HG02884 (cell line): ENCODE measurements around the gene SLAIN2.
"Not testable (repeated sequence)": the region's sequence is repeated elsewhere in the genome, so short reads cannot be mapped to it uniquely, and the experiment has no call there.

Experiments
- ATAC-seq: cut with Tn5 transposase; IDR thresholded peaks from one replicate; pipeline ENCODE4 v1.9.1; 2021; ENCODE audit warnings: mild to moderate bottlenecking, moderate library complexity; ENCODE audit not compliant: unreplicated experiment

Gene SLAIN2

DNA sequence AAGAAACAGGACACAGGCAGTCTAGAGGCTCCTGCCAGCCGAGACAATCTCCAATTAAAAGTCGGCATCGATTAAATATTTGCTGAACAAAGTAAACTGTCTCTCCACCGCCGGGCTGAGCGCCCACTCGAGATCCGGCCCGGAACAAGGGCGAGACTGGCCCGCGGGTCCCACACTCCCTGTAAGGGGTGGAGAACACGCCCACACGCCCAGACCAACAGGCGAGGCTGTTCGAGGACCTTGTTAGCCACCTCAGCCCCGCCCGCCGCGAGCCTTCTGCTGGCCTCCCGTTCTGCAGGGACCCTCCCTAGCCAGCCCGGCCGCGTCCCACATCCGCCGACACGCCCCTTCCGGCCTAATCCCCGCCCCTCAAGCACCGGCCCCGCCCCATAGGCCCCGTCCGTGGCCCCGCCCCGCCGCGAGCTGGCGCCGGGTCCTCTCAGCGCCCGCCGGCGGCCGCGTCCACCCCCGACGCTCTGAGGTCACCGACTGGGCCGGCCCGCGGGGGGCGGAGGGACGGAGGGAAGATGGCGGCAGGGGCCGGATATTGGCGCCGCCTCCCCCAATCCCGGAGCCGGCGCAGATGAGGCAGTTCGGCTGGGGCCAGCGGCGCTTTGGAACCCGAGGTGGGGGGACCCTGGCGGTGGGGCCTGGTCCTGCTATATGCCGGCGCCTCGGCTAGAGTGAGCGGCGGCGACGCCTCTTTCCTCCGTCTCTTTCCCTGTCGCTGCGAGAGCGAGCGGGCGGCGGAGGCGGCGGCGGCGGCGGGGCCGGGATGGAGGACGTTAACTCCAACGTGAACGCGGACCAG, at the start of gene SLAIN2:
Gene SLAIN2, plus strand, starts transcription at position 565 of the 811 bp plus-strand sequence. Its CDS starts 211 bp downstream, at position 776.
- peak; percentile 84 for ATAC-seq

DNA sequence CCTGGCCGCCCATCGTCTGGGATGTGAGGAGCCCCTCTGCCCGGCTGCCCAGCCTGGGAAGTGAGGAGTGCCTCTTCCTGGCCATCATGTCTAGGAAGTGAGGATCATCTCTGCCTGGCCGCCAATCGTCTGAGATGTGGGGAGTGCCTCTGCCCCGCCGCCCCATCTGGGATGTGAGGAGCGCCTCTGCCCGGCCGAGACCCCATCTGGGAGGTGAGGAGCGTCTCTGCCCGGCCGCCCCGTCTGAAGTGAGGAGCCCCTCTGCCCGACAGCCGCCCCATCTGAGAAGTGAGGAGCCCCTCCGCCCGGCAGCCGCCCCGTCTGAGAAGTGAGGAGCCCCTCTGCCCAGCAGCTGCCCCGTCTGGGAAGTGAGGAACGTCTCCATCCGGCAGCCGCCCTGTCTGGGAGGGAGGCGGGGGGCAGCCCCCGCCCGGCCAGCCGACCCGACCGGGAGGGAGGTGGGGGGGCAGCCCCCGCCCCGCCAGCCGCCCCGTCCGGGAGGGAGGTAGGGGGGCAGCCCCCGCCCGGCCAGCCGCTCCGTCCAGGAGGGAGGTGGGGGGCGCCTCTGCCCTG, 49.0 kb upstream of the SLAIN2 start:
- not testable (repeated sequence) for ATAC-seq

DNA sequence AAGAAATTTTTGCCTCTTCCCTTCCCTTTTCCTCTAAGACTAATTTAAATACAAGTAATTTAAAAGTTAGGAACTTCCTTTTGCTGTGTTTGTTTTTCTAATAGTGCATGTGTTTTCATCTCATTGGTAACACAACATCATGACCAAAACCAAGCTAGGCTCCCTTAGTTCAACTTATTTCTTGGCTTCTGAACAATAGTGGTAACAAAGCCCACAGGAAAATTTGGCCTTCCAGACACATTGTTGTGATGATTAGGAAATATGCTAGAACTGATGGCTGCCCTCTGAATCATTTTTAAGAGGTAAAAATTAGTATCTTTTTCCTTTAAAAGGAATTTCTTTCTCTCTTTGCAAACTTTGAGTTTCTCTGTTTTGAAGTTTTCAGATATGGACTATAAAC, 46.2 kb upstream of the SLAIN2 start:
- ATAC-seq, result no peak

DNA sequence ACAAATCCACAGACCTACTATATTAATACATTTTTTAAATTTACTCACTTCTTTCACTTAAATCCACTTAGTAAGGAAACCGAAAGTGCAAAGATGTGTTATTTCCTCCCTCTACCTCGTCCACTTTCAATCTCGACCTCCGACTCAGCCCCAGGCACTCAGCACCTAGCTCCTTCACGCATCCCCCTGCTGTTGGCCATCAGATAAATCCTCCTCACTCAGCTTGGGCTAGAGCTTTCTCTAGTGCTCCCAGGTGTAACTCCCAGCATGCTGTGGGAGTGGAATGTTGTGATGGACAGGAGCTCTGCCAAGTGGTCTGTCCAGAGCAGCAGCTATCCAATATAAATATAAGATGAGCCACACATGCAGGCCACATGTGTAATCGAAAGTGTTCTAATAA, 45.0 kb upstream of the SLAIN2 start:
- ATAC-seq, result peak; percentile 83

DNA sequence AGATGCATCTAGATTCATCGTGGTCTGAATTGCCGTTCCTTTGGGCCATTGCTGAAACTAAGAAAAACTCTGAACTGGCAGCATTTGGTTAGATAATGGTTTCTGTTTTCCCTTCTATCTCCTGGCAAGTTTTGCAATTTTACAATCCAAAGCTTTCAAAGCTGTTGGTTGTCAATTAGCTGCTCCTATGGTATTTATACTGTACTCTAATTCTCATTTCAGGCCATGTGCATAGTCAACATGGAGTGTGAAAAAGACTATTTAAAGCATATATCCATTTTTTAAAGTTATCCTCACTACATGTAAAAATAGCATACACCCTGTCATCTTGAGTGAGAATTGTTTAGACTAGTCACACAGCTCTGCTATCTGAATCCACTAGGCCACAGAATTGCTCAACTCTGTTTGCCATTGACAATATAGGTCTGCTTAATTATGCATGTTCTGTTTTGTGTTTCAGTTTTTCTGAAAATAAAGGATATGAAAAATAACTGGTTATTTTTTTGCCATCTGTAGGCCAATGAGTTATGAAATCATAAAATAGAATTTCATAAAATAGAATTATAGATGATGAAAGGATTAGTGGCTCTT, 44.0 kb upstream of the SLAIN2 start:
- no peak for ATAC-seq

DNA sequence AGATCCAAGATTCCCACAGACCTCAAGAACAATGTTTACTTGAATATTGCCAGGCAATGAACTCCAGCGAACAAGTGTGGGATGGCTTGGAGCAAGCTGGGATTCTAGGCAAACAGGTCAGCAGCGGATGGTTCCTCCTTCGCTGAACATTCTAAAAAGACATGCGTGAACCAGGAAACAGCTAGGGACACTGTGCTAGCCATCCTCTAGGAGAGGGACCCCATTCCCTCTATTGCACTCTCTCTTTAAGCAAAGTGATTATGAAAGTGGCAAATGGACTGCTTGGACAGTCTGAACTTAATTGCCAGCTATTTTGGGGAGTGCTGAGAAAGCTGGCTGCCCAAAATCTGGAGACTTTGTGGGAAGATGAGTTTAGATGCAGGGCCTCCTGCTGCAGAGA, 41.8 kb upstream of the SLAIN2 start:
- no peak for ATAC-seq

DNA sequence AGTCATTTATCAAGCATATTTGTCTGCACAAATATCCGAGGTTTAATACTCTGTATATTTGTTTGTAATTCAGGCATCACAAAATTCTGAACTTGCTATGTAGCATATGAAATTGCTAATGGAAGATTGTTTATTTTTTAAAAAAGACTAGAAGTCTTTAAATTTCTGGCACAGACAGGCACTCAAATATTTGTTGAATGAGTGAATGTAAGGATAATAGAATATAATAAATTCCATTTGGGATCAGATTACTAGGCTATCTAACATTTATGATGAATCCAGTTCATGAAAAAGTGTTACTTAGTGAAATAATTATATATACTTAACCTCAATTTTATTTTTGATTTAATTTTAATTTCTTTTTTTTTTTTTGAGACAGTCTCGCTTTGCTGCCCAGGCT, 41.3 kb upstream of the SLAIN2 start:
- ATAC-seq, result no peak

DNA sequence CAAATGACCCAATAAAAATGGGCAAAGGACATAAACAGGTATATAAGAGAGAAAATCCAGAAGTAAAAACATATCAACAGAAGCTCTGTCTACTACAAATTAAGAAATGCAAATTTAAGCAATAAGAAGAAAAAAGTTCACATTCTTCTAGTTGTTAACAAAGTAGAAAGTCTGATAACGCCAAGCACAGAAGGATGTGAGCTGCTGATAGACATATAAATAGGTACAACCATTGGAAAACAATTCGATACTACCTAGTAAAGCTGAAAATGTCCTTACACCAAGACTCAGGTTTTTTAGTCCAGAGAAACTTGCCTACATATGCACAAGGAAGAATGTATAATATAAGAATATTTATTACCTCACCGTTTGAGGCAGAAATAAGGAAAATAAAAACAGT, 35.8 kb upstream of the SLAIN2 start:
- ATAC-seq, result no peak

DNA sequence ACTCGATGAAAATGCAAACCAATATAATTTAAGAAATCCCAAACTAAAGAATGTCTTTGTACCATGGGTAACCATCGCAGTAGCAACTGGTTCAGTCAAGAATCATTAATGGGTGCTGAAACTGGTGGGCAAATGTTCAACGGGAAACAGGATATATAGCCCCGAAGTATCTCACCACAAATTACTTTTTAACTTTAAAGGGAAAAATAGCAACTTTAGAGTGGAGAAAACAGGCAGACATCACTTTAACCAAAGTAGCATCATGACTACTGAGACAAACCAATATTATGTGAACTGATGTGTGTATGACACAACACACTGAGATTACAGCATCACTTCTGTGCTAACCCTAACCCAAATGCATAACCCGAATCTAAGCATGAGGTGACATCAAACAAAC, 33.8 kb upstream of the SLAIN2 start:
- no peak for ATAC-seq

DNA sequence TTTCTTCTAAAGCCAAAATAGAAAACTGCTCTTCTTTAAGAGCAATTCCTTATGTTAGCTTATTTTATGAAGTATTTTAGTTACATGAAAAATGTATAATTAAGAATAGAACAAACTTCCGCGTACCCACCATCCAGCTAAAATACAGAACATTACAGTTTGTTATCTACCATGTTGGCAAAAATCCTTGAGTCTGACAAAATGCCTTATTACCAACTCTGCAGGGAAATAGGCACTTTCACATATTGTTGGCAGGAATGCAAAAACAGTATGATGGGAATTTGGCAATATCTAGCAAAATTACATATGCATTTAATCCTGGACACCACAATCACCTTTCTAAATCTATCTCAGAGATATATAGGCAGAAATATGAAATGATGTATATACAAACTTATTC, 32.4 kb upstream of the SLAIN2 start:
- no peak for ATAC-seq

DNA sequence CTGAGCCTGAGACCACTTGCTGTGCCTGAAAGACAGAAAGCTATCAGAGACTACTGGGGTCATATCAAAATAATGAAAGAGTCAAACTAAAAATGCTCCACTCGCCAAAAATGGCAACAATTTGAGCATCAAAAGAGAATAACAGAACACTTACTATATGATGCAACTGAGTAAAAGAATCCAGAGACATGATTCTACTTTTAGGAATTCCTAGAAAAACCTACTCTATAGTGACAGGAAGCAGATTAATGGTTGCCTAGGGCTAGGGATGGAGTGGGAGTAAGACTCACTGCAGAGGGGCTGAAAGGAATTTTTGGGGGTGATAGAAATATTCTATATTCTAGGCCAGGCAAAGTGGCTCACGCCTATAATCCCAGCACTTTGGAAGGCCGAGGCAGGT, 29.4 kb upstream of the SLAIN2 start:
- no peak for ATAC-seq

DNA sequence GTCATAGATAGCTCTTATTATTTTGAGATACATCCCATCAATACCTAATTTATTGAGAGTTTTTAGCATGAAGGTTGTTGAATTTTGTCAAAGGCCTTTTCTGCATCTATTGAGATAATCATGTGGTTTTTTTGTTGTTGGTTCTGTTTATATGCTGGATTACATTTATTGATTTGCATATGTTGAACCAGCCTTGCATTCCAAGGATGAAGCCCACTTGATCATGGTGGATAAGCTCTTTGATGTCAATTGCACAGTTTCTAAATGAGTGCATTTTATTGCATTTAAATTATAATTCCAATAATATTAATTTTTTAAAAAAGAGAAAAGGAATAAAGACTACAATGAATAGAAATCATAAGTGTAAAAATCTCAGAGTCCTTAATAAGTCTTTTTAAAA, 26.6 kb upstream of the SLAIN2 start:
- not testable (repeated sequence) for ATAC-seq

DNA sequence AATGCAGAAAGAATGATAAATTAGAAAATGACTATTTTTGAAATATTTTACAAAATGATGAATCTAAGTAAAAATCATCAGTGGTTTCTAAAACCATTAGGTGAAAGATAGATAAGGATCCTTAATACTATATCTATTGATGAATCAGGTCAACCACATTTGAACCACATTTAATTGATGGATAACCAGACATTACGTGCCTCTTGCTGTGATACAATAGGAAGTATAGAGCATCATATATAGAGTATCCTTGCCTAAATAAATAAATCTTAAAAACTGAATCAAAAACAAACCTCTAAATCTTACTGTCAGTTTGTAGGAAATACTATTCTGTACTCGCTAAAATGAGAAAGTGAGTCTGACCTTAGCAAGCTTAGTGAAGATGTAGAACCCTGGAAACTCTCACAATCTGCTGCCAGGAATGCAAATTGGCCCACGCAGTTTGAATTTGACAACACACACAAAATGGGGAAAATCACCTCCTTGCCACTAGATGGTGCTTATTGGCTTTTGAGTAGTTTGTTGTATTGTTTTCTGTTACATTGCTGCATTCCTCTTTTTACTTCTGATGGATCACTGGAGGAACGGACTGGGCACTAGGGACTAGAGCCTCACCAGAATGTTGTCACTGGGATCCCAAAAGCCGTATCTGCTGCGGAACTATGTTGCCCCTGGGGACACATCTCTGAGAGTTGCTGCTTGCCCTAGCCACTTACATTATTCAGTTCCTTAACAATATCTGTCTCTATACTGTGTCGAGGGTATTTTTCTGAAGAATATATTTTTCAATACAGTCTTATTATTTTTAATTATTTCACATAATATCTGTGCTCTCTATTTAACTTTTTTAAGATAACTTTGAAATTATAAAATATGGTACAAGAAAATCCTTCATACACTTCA, 25.4 kb upstream of the SLAIN2 start:
- ATAC-seq, result peak; percentile 84

DNA sequence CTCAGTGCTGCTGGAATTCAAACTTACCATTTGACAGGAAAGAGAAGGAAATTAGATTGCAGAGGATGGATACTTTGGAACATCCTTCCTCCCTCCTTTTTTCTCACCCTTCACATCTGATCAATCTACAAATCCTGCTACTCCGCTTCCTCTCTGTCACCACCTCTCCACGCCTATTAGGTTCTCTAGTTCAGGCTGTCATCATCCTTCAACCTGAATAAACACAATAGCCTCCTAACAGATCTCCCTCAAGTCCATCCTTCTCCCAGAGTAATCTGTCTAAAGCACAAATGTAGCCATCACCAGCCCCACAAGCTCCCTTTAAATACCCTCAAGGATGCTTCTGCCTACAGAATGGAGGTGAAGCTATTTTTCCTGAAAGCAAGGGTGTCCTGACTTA, 20.0 kb upstream of the SLAIN2 start:
- ATAC-seq, result no peak

DNA sequence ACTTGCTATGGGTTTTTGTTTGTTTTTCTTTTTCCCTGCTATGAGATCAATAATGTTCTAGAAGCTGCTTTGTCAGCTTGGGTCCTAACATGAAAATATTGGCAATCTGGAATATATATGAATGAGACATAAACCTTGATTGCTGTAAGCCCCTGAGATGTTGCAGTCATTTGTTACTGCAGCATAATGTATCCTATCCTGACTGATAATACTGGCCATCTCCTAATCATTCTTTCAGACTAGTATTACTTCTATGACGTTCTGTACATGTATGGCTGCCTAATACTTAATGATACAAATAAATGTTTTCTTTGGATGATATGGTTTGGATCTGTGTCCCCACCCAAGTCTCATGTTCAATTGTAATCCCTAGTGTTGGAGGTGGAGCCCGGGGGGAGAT, 19.3 kb upstream of the SLAIN2 start:
- no peak for ATAC-seq

DNA sequence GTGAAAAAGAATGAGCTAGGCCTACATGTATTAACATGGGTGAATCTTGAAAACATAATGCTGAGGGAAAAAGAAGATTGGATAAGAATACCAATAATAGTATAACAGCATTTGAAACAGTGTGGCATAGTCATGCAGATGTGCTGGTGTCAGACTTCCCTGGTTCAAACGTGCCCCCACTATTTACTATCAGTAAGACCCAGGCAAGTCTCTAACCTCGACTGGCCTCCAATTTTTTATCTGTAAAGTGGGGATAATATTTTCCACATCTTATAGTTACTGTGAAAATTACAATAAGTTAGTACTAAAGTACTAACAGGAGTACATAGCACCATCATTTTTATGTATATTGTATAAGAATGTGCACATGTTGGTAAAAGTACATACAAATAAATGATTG, 17.0 kb upstream of the SLAIN2 start:
- no peak for ATAC-seq

DNA sequence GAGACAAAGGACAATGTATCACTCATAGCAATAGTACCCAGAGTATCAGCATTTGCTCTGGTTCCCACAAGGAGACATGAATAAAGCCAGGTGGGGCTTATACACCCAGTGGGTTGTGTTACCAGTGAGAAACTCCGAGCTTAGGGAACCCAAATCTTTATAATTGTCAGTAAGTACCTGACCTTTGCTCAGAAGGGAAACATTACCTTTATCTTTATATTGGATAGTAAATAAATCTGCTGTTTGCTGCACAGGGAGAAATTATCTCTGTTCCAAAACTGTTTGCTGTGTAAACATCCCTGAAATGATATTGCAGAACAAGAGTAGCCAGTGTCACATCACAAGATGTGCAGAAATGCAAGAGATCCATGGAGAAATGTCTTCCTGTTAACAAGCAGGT, 12.1 kb upstream of the SLAIN2 start:
- ATAC-seq, result no peak

DNA sequence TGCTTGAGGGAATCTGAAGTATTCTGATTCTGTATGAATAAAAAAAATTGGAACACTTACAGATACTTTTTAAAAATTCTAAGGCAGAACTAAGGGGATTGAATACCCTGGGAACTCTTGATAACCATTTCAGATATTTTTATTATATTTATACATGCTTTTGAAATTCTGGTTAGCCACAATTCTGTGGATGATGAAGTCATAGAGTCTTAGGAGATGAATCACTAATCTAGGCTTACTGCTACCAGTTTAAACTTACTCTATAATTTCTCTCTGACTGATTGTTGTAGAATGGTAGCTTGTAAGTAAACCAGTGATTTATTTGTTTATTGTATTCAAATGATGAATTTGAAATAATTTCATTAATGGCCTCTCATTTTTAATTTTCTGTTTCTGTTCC, 11.4 kb upstream of the SLAIN2 start:
- no peak for ATAC-seq

DNA sequence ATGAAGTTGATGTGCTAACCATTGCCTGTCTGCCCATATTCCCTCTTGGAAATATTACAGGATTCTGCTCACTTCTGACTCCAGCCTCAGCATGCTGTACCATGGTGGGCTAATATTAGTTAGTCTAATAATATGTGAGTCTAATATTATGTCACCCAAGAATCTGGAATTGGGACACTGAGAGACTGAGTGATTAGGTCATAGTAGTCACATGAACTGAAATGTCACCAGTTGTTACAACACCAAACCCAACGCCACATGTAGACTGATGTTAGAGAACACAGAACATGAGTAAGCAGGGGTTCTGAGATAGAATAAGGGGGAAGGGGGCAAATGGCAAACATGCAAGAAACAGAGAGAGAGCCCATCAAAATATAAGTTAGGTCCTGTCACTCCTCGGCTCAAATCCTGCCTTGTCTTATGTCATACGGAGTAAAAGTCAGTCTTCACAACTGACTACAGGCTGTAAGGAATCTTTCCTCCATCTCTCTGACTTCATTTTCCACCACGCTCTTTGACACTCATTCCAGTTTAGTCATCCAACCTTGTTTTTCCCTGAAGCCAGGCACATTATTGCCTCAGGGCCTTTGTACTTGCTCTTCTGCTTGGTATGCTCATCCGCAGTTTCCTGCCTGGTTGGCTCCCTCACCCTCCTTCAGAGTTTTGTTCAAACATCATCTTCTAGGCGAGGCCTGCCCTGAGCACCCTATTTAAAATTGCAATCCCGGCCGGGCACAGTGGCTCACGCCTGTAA, 9.6 kb upstream of the SLAIN2 start:
- no peak for ATAC-seq

DNA sequence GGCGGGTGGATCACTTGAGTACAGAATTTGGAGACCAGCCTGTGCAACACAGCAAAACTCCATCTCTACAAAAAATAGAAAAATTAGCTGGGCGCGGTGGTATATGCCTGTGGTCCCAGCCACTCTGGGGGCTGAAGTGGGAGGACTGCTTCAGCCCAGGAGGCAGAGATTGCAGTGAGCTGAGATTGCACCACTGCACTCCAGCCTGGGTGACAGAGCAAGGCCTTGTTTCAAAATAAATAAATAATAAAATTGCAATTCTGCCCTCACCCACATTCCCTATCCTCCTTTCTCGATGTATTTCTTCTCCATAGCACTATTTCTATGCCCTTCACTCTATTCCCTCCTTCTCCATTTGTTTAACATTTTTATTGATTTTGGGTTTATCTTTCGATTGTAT, 8.7 kb upstream of the SLAIN2 start:
- ATAC-seq, result no peak

DNA sequence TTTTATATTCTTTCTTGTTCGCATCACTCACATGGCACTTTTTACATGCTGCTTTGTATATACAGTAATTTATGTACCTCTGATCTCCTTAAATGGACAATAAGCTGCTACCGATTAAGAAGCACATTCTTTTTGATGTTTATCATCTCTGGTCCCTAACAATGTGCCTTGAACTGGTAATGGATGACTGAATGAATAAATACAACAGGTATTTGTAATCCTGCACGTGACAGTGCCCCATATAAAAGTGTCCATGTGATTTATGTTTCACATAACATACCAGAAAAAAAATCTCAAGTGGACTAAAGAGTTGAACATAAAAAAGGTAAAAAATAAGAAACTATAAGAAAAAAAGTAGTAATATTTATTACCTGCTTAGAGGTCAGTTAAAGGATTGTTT, 7.7 kb upstream of the SLAIN2 start:
- no peak for ATAC-seq
